ENCODE data around the gene DERL2.
"Not testable (repeated sequence)": the region's sequence is repeated elsewhere in the genome, so short reads cannot be mapped to it uniquely, and the experiment has no call there.

Gene DERL2

DNA sequence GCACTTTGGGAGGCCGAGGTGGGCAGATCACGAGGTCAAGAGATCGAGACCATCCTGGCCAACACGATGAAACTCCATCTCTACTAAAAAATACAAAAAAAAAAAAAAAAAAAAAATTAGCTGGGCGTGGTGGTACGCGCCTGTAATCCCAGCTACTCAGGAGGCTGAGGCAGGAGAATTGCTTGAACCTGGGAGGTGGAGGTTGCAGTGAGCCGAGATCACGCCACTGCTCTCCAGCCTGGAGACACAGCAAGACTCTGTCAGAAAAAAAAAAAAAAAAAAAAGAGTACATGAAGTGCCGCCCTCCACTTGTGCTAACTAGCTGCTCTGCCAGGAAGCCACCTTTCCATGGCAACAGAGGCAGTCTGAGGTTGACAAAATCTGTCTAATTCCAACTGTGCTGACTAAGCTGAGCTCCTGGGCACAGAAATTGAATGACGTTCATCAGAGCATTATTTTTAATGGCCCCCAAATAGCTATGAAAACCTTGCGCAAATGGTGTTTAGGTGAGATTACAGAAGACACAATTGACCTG, 50.1 kb downstream of the DERL2 start:
- DNase-seq, result not testable (repeated sequence)

DNA sequence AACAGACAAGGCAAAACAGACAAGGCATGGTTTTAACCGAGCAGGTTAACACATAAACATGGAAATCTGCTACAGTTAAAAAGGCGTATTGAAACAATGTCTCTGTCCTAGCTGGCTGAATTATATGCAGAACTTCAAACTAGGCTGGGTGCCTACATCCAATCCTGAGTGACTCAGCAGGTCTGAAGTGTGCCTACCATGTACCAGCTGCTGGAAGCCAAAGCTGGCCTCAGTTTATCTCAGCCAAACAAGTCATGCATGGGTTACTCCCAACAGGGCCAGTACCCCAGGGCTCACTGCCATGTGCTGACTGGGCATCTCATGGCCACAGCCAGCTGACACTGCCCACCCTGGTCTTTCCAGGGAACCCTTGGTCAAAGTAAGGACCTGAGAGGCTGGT, 51.0 kb downstream of the DERL2 start:
- no peak for DNase-seq

DNA sequence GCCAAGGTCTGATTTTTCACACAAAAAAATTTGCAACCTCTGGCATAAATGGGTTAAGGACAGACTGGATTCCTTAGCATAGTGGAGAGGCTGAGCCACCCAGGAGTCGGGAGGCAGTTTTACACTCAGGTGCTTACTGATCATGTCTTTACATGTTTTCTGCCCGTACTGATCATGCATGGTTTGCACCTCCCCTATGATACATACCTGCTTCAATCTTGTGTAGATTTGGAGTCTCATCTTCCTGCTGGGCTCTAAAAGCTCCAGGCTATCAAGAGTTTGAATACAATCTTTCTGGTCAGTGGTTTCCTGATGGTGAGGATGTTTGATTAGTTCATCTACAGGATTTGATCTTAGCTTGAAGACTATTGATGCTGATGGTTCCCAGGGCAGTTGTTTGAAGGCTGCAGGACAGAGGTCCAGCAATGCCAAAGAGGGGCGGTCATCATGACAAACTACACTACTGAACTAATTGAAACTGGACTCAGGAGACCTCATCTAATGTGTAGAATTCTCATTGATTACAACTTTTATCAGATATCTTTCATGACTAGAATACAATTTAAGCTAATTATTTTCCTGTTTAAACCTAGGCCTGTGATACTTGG, 53.9 kb downstream of the DERL2 start:
- no peak for DNase-seq

DNA sequence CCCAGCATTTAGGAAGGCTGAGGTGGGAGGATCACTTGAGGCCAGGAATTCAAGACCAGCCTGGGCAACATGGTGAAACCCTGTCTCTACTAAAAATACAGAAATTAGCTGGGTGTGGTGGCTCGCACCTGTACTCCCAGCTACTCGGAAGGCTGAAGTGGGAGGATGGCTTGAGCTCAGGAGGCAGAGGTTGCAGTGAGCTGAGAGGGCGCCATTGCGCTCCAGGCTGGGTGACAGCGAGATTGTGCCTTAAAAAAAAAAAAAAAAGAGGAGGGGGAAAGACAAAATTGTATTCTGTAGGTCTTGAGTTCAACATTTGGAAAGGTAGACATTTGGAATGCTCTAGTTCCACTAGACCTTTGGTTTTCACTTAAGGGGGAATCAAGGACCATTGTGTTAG, 54.7 kb downstream of the DERL2 start:
- DNase-seq, result not testable (repeated sequence)

DNA sequence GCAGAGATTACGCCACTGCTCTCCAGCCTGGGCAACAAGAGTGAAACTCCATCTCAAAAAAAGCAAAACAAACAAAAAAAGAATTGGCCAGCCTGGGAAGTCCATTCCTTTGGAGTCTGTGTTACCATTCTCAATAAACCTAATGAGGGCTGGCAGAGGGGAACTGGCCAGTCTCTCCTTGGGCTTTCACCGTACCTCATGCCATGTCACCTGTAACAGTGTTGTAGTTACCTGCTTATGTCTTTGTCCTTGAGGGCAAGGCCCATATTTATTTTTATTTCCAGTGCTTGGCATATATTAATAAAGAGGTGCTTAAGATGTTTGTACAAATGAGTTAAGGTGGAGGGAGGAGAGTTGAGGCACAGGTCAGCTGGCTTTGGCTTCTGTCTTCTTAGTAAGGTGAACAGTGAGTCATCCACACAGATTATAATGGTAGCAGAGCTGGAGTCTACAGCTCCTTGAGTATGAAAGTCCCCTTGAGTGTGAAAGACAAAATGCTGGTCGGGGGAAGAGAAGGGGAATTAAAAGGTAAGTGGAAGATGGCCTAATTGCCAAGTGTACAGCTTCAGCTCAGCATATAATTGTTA, 55.5 kb downstream of the DERL2 start:
- DNase-seq, result no peak

DNA sequence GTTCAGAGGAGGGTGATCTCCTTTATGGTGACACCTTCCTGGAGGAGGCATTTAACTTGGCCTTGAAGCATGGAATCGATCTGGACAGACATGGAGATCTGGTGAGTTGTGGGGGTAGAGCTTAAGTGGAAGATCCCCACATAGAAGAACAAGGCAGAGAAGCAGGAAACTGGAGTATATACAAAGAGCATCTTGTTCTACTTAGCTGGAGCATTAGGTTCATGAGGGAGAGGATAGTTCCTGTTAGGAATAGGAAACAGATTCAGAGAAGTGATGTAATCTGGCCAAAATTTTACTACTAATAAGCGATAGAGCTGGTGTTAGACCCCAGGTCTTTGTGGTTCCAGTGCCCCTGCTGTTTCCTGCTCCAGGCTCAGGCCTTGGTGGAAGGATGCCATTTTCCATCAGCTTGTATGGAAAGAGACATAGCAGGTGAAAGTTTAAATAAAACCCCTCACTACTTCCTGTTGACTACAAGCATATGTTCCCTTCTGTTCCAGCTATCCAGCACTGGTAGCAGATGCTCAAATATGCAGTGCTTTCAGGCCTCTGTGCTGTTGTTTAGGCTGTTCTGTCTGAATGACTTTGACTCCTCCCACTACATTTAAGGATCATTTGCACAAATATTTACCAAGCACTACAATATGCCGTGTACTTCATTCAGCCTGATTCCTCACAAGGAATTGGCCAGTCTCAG, 56.6 kb downstream of the DERL2 start:
- no peak for DNase-seq

DNA sequence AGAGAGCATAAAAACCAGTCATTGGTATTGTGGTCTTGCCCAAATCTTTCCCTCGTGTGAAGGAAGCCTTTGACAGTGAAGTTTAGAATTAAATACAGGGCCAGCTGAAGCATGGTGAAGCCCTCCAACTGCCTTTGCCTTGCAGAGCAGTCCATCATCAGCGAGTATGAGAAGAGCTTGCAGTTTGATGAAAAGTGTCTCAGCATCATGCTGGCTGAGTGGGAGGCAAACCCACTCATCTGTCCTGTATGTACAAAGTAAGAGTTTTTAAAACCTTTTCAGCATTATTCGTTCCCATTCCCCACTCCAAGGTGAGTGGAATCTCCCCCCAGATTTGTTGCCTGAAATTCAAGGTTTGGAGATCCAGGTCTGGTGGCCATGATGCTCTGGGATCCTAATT, 60.2 kb downstream of the DERL2 start:
- DNase-seq, result no peak

DNA sequence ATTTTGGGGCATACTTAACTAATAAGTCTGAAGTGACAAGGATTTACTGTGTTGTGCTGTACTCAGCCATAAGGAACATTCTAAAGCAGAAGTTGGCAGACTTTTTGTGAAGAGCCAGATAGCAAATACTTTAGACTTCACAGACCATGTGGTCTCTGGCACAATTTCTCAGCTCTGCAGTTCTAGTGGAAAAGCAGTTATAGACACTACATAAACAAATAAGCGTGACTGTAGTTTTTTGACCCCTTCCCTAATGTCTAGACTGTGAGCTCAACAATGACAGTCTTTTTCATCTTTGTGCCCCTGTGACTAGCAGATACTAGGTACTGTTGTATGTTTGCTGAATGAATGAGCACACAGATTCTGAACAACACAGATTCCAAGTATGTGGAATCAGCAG, 61.1 kb downstream of the DERL2 start:
- DNase-seq, result no peak

DNA sequence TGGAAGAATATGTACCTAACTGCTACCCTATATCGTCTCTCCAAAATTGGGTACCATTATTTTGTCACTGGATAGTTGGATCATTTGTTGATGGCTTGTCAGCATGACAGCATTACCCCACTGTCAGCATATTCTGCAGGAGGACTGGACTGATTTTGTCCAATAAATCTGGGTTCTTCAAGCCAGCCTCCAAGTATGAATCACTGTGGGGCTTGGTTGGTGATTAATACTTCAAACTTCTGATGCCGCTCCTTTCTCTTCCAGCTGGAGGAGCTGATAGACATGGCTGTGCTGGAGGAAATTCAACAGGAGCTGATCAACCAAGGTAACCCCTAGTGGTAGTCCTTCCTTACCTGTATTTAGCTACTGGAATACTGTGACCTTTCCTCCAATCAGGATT, 63.5 kb downstream of the DERL2 start:
- no peak for DNase-seq

All from activated CD4-positive, alpha-beta T cell treated with anti-CD3 and anti-CD28 coated beads for 48 hours (primary cell).